Measurements from ENCODE around the gene LCP2.

DNA sequence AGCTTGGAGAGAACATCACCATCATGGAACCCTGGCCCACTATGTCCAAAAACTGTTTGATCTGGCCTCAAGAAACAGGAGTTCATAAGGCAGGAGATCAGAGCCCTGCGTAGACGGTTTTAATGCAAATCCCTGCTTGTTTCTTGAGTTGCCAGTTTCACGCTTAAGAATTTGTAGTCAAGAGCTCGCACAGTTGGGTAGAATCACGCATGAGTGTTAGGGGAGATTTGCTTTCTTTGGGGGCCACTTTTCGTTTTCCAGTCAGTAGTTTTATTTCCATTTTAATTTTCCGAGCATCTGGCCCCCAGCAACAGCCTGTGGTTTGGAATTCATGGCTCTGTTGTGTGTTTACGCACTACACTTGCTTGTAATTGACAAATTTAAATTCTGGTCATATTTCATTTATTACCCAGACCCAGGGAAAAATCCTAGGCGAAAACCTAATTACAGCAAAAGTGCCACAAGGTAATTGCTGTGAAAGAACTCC is 71.4 kb downstream of the LCP2 start:
- TF ChIP-seq CTCF (IDR thresholded peaks at IDR 0.05), result no peak; the same call in 2 of the 3 replicates
- TF ChIP-seq HMGXB4 (CRISPR knock-in tag; IDR thresholded peaks at IDR 0.05; ENCODE audit: borderline replicate concordance), result no peak
- no peak for TF ChIP-seq CHD2 (IDR thresholded peaks at IDR 0.05; ENCODE audit: low read length, partially characterized antibody)
- no peak for TF ChIP-seq POLR2A (IDR thresholded peaks at IDR 0.05; ENCODE audit: low read length)
- no peak; a peak in 1 of 5 replicates for TF ChIP-seq RAD21 (conservative IDR thresholded peaks at IDR 0.05 in 1 of 2, IDR thresholded peaks at IDR 0.05 in 1 of 2)
- TF ChIP-seq CBX8 (IDR thresholded peaks at IDR 0.05), result no peak
- TF ChIP-seq EP300 (IDR thresholded peaks at IDR 0.05), result no peak

All from A549 (cell line).